ENCODE measurements around the gene OXER1.

DNA sequence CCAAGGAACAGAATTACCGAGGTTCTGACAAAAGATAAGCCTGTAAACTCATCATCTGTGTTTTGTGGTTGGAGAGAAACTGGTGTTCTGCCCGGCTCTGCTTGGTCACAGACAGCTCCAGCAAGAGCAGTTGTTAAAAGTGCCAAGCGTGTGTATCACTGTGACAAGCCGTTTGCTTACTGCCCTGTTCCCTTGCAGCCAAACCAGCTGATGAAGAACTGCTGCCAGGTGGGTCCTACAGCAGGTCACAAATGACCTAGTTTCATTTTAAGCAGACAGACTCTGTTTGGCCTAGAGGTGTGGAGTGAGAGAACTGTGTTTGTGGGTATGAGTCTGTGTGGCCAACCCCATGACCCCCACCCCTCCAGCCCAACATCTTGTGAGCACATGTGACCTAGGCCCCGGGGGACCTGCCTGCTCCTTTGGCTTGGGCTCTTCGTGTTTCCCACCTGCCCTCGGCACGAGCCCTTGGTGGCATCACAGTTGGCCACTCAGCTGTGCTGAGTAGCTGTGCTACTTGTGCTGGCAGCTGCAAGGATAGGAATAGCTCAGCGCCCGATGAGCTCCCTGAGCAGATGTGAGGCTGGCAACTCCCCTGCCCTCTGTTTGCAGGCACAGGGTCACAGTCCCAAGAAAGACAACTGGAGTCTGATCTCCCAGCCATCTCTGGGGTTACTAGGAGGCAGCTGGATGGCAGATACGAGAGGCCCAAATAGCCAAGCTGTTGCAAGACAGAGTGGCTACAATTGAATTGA lies 9.7 kb downstream of the OXER1 start:
- TF ChIP-seq, protein P1, sequence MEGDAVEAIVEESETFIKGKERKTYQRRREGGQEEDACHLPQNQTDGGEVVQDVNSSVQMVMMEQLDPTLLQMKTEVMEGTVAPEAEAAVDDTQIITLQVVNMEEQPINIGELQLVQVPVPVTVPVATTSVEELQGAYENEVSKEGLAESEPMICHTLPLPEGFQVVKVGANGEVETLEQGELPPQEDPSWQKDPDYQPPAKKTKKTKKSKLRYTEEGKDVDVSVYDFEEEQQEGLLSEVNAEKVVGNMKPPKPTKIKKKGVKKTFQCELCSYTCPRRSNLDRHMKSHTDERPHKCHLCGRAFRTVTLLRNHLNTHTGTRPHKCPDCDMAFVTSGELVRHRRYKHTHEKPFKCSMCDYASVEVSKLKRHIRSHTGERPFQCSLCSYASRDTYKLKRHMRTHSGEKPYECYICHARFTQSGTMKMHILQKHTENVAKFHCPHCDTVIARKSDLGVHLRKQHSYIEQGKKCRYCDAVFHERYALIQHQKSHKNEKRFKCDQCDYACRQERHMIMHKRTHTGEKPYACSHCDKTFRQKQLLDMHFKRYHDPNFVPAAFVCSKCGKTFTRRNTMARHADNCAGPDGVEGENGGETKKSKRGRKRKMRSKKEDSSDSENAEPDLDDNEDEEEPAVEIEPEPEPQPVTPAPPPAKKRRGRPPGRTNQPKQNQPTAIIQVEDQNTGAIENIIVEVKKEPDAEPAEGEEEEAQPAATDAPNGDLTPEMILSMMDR (IDR thresholded peaks at IDR 0.05) = no peak
- no peak for TF ChIP-seq POLR2A (IDR thresholded peaks at IDR 0.05)

Measured in lower leg skin (tissue), 3 donors.